Kidney tubule cell (primary cell): ENCODE measurements around the gene L3MBTL3.
A peak's percentile ranks its signal among the peaks of the same experiment; 100 is the strongest.

ENCODE experiments used
- DNase-seq: peaks from one replicate; pipeline ENCODE4 v3.0.0-alpha.2; 2018; ENCODE audit warnings: low spot score

L3MBTL3 gene

GRCh38 chr6:130027948-130028347 is 9.6 kb downstream of the L3MBTL3 start:
- DNase-seq: no peak

GRCh38 chr6:130029163-130029562 is 10.8 kb downstream of the L3MBTL3 start:
- DNase-seq: no peak

DNA sequence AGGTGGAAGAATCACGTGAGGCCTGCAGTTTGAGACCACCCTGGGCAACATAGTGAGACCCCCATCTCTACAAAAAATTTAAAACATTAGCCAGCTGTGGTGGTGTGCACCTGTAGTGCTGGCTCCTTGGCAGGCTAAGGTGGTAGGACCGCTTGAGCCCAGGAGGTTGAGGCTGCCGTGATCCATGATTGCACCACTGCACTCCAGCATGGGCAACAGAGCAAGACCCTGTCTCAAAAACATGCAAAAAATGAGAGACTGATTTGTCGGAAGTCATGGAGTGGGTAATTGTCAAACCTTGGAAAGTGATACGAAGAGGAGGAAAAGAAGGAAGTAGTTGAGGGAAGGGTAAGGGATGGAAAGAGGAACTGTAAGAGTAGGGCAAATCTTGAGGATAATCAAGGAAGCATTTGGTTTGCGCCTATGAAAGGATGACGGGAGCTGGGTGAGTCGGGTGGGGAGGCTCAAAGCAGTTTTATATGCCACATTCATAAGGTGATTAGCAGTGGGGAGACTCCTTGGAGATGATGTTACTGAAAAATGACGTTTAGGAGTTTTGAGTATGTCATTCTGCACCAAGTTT is 14.5 kb downstream of the L3MBTL3 start:
- DNase-seq: no peak

DNA sequence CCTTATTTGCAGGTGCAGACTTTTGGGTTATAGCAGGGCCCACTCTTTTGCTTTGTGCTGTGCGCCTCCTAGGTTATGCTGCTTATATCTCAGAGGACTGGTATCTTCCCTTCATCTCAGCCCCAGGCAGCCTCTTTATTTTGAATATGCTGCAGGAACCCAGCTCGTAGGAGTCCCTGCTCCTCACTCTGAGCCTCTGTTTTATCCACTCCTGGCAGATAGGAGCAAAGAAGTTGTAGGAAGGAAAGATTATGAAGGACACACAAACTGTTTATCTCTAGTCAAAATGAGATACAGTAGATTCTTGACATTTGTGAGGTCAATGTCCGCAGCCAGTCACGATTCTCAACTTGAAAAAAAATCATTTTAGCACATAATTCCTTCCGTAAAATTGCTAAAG is 15.6 kb downstream of the L3MBTL3 start:
- DNase-seq: no peak

DNA sequence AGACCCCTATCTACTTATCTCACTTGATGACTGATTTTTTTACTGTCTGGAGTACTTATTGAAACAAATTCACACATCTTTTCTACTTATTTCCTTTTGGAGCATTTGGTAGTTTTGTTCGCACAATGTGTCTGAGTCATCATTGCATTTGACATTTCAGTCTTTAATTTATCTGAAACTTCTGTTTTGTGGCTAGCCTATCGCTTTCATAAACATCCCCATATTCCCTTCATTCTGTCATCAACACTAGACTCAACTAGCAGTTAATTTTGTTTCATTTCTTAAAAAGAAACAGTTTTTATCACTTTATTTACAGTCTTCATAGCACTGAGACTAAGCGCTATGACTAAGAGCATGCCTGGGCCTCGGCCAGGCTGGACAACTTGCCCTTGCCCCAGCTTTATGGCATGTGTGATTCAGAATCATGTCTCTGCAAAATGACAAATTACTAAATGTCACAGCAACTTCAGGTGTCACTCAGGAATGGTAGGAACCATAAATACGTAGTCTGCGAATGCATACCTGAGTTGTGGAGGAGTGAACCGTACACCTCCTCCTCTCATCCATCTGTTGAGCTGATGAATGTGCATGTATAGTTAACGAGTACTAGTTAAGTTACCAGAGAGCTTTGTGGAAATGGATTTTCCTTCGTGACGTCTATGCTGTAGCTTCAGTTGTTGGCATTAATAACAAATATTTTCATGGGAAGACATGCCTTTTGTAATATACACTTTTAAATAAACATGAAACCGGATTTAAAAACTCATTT is 16.2 kb downstream of the L3MBTL3 start:
- peak; percentile 67 for DNase-seq

DNA sequence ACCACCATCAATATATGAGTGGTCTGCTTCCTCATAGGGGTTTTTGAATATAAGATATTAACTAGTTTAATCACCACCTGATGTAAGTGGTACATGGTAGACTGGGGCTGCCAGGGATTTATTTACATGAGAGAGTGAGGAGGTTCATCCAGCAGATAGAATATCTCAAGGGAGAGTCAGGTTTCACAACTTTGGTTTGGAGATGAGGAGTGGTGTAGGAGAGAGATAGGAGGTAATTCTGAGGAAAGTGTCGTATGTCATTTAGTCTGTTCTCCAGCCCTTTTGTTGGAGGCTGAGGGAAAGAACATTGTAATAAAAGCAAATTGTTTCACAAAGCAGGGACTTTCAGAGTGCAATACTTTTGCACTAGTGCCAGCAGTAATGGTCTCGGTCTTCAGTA is 16.8 kb downstream of the L3MBTL3 start:
- no peak for DNase-seq

DNA sequence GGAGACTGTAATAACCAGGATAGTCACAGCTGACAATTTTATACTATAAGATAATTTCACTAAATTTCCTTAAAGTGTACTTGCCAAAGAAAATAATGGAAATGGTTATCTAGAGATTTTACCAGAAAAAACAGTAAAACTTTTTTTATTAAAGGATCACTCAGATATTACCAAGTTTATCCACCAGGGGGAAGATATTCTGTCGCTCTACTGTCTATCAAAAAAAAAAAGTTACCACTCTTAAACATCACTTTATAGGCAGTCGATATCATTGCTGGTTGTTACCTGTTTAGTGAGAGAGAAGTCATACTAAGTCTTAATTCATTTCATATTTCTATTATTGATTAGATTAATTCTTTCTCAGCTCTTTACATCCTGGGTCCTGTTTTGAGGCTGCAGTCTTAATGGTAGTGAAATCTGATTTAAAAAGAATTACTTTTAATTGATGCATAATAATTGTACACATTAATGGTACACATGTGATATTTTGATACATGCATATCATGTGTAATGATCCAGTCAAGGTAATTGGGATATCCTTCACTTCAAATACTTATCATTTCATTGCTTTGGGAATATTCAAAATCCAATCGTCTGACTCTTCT is 18.9 kb downstream of the L3MBTL3 start:
- no peak for DNase-seq

DNA sequence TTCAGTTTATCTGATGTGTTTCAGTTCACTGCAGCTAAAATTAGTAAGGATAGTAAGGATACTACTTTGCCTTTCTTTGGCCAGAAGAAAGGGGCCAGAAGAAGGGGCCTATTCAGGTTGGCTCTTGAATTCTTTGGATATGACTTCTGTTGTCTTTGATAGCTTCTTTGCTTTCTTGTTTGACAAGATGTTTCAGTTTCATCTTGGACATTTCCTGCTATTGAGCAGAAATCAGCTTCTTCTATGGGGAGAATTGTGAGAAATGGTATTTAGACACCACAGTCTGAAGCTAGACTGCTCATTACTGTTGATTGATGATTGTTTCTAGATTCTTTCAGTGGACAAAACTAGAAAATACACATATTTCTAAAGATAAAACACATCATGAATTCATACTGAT is 23.2 kb downstream of the L3MBTL3 start:
- no peak for DNase-seq

DNA sequence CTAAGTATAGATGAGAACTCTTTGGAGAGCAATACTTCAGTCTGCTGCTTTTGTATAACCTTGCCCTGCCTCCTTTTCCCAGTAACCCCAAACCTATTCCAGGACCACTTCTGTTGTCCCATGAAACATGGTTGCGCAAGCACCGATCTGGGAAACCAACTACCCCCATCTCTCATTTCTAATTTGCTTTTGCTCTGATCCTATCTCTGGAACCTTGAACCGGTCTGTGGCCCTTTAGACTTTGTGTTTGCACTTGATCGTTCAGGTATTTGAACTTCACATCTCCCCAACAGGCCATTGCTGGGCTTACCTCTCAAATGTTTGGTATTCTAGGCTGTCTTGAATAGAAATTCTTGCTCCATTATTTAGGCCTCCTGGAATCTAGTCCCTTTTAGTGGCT is 25.0 kb downstream of the L3MBTL3 start:
- no peak for DNase-seq

GRCh38 chr6:130045622-130046021 is 27.2 kb downstream of the L3MBTL3 start:
- DNase-seq: no peak

GRCh38 chr6:130046671-130047070 is 28.3 kb downstream of the L3MBTL3 start:
- no peak for DNase-seq

DNA sequence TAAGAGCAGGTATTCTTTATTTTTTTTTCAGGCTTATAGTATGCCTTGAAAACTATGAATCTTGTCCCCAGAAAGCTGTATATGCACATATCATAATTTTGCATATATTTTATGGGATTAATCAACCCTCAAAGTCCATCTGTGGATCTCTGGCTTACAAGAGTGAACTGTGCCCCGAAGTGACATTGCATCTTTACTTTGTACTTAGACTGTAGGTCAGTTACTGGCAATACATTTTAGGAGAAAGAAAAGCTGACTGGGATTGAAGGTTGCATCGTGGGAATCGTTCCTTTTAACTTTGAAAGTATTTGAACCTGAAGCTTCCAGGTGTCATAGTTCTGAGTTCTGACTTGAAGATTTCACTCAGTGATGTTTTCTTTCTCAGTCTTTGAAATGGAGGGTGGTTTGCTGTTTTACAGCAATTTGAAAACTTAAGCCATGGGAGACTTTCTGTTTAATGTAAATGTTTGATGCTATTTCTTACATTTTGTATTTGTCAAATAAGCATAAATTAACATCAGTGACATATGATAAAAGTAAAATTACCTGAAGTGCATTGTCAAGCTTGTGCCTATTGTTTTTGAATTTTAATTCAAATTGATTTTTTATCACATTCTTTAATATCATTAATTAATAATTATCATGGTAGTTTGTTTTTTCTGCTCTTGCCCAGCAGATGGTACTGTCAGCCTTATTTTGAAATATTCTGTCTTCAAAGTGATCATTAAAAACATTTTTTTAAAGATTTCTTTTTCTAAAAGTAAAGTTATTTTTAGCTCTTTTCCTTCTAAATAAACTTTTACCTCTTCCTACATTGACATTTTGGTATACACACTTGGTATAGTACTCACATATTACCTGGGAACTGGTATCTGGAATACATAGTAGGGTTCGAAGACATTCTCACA is 29.0 kb downstream of the L3MBTL3 start:
- no peak for DNase-seq

GRCh38 chr6:130050230-130050629 is 31.8 kb downstream of the L3MBTL3 start:
- peak; percentile 1 for DNase-seq

DNA sequence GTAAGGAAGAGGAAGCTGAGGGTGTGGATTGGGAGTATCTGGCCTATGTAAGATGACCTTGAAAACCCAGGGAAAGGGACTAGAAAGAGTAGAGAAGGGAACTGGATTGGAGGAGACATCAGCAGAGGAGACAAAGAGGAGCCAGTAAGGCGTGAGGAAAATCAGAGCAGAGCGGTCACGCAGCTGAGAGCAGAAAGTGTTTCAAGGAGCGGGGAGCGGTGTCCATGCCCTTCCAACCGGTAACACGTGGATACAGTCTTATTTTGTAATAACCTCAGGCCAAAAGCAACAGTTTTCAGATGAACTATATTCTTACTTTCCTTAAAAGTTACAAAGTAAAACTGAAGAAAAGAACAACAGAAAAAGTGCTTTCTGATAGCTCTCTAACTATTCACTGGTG is 36.3 kb downstream of the L3MBTL3 start:
- DNase-seq: no peak

- no peak for DNase-seq
These were observed 36.9 kb downstream of the L3MBTL3 start for GRCh38 chr6:130055271-130055670.

DNA sequence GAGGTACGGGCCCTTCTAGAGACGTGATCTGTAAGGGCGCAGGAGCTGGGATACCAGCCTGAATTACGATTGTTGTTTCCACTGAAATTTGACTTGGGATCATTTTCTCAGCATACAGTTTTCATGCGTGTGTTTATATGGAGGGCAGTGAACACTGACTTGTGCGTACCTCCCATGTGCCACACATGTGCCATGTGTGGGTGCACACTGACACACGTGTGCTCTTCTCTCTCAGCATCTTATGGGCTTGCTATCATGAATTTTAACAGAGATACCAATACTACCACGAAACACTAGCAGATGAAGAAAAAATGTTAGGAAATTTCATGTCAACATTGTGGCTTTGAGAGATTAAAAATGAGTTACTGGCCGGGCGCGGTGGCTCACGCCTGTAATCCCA is 39.1 kb downstream of the L3MBTL3 start:
- no peak for DNase-seq

DNA sequence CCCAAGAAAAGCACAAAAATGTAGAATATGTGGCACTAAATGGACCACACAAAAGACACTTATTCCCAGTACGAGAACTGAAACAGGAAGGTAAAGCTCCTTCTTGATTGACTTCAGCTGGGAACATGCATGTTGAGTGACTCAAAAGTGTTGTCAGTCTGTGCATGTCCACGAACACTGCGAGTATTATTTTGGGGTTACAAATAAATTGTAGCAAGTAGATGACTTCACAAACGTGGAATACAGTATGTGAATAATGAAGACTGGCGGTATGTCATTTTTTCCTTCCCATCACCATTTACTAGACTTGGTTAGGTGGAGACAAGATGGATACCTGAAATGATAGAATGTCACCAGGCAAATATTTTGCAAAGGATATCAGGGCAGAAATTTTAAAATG is 45.4 kb downstream of the L3MBTL3 start:
- DNase-seq: no peak

- DNase-seq: no peak
These were observed 47.3 kb downstream of the L3MBTL3 start for GRCh38 chr6:130065609-130066156.

GRCh38 chr6:130069485-130069884 is 51.1 kb downstream of the L3MBTL3 start:
- DNase-seq: no peak

DNA sequence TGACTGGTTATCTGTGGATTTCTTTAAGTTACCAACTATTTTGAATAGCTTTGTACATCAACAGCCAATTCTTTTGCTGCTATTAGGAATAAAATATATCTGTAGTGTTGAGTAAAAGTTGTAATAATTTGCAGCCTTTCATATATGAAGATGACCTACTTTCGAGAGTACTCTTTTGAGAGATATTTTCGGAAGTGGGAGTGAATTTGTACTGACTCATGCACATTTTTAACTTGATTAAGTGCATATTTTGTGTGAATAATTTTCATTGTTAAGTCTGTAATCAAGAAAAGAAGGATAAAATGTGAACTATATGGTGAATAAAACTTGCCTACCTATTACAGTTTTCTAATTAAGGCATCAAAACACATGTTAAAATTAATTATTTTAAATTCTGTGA is 51.9 kb downstream of the L3MBTL3 start:
- no peak for DNase-seq

- DNase-seq: no peak
These were observed 52.4 kb downstream of the L3MBTL3 start for GRCh38 chr6:130070792-130071191.

DNA sequence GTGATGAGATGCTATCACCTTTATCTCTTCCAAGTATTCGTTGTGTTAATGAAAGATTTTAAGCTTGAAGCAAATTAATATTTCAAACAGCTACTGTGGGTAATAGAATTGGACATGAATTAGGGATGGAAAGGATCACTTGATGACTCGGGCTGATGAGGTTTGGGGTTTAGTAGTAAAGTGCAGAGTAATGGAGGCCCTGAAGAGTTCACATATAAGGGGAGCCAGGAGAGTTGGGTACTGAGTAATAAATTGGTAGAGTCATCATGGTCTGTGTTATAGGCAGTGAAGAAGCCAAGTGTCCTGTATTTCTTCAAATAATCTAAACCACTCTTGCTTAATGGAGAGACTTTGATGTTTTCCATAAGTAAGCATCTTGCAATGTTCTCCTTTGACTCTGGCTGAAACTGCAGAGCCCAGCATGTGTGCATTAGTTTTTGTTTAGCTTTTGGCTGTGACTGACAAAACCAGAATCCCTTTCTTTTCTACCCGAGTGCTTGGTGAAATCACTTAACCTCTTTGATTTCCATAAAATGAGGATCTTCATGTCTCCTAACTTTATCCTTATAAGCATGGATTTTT is 57.6 kb downstream of the L3MBTL3 start:
- no peak for DNase-seq
